Lower lobe of right lung (tissue), 2 donors: Measurements from ENCODE around the gene TRPC4AP. TPM values are rescaled to one million over a fixed set of nuclear protein-coding genes. Genes with fewer than 3 reads are reported as not detected.

ENCODE experiments used
- ATAC-seq, 2 donors: fragments of 200-7000 bp; cut with Tn5 transposase; one replicate each; pipeline ENCODE4 v1.9.1; 2020 to 2022; ENCODE audit warnings: mild to moderate bottlenecking in 2 of 2, moderate library complexity in 2 of 2
- DNase-seq: peaks from one replicate; pipeline ENCODE4 v3.0.0-alpha.2; 2020
- H3K27ac ChIP-seq: fragments of 200-600 bp; one replicate; pipeline ENCODE4 v1.8.0; 2022
- H3K27me3 ChIP-seq: fragments of 200-600 bp; one replicate; pipeline ENCODE4 v1.8.0; 2022; ENCODE audit warnings: low read depth
- H3K36me3 ChIP-seq: fragments of 200-600 bp; one replicate; pipeline ENCODE4 v1.8.0; 2022; ENCODE audit warnings: mild to moderate bottlenecking
- H3K4me1 ChIP-seq: fragments of 200-600 bp; one replicate; pipeline ENCODE4 v1.8.0; 2022
- H3K4me3 ChIP-seq: fragments of 200-600 bp; one replicate; pipeline ENCODE4 v1.8.0; 2022; ENCODE audit warnings: mild to moderate bottlenecking
- H3K9me3 ChIP-seq: fragments of 200-600 bp; one replicate; pipeline ENCODE4 v1.8.0; 2022
- intact Hi-C: fragments of 100-400 bp; cut with DNase I; formaldehyde crosslinking; loops from one replicate; pipeline ENCODE4 v1.11.0; 2022
- total RNA-seq: library from RNA; stranded (reverse); fragmentation: NEBNext Ultra II Directional; extraction: Animal tissue kit (Norgen Biotek cat#: 25700); gene quantifications from one replicate; pipeline ENCODE4 v1.2.1, GENCODE V29; 2021
- TF ChIP-seq, protein P1 (sequence below): fragments of 200-600 bp; IDR thresholded peaks from one replicate; pipeline ENCODE4 v1.8.0; 2022; ENCODE audit warnings: antibody characterized with exemption, mild to moderate bottlenecking
- donor health status: DM: no; HTN: yes; CAD: no; lungs with severe emphysema.

The TRPC4AP gene
- total RNA-seq, 1 donor from 2014 or later = 63.2 TPM

DNA sequence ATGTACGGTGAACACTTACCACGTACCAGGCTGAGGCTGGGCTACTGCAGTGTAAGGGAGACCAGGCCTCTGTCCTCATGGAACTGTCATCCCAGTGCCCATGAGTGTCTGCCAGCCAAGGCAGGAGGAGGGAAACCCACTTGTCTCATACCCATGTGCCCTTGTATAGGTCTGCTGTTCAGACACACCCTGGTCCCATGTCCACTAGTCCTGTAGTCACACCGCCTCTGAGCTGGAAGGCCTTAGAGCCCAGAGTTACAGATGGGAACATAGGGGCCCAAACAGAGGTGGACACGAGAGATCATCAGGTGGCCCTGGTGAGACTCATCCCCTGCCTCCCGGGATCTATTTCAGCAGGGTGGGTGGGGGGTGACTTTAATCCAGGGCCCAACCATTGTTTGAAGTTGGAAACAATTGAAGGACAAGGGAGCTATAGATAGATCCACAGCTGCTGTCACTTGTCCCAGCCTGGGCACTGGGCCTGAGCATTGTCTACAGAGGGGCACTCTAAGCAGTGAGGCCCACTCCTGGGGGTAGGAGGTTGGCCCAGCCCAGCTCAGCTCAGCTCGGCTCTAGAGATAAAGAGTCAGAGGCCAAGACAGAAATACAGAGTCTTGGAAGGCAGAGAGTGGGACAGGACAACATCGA is 122.3 kb downstream of the TRPC4AP start:
- intact Hi-C loops = no loop called here
- TF ChIP-seq, protein P1, sequence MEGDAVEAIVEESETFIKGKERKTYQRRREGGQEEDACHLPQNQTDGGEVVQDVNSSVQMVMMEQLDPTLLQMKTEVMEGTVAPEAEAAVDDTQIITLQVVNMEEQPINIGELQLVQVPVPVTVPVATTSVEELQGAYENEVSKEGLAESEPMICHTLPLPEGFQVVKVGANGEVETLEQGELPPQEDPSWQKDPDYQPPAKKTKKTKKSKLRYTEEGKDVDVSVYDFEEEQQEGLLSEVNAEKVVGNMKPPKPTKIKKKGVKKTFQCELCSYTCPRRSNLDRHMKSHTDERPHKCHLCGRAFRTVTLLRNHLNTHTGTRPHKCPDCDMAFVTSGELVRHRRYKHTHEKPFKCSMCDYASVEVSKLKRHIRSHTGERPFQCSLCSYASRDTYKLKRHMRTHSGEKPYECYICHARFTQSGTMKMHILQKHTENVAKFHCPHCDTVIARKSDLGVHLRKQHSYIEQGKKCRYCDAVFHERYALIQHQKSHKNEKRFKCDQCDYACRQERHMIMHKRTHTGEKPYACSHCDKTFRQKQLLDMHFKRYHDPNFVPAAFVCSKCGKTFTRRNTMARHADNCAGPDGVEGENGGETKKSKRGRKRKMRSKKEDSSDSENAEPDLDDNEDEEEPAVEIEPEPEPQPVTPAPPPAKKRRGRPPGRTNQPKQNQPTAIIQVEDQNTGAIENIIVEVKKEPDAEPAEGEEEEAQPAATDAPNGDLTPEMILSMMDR = no peak
- no peak for DNase-seq

DNA sequence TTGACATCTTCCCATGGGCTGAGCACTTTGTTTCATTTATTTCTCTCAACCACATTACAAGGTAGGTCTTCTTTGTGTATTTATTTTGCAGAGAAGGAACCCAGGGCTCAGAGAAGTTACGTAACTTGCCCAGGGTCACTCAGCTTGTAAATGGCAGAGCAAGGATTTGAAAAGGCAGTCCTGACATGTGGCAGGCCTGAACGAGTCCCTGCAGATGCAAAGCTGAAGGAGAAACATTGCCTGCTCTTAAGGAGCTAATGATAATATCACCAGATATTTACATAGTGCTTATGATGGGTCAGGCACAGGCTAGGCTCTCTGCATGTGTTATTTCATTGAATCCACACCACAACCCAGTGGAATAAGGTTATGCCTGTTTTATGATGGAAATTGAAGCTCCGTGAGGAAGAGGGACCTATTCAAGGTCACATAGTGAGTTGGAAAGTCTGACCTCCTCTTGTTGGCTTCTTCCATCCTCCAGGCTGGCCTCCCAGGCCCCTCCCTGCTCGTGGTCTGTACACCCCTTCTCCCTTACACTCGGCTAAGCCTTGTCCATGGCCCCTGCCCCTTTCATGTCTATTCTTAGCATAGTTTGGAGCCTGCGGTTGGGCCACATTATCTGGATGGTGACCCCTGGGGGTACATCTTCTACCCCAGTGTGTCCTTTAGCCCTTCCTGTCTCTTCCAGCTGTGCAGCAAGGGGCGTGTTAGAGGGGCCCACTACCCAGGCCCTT is 124.4 kb downstream of the TRPC4AP start:
- DNase-seq (no peak), ATAC-seq (no peak)
- no peaks in the 10 kb centered on the region for H3K36me3 ChIP-seq
- H3K27me3 ChIP-seq = no peaks in the 10 kb centered on the region
- intact Hi-C loops = no loop called here
- TF ChIP-seq, protein P1 = no peak
- H3K4me1 ChIP-seq = no peaks in the 10 kb centered on the region
- H3K27ac ChIP-seq = no peak overlapping the region
- H3K4me3 ChIP-seq = no peak overlapping the region
- H3K9me3 ChIP-seq = no peaks in the 10 kb centered on the region

More for the DNA sequence above, 122.3 kb downstream of the TRPC4AP start:
- Histone ChIP-seq H3K27ac (no peak overlapping the region), H3K4me3 (no peak overlapping the region), H3K36me3 (no peaks in the 10 kb centered on the region), H3K9me3 (no peaks in the 10 kb centered on the region), H3K27me3 (no peaks in the 10 kb centered on the region), H3K4me1 (no peaks in the 10 kb centered on the region)
- ATAC-seq = no peak

DNA sequence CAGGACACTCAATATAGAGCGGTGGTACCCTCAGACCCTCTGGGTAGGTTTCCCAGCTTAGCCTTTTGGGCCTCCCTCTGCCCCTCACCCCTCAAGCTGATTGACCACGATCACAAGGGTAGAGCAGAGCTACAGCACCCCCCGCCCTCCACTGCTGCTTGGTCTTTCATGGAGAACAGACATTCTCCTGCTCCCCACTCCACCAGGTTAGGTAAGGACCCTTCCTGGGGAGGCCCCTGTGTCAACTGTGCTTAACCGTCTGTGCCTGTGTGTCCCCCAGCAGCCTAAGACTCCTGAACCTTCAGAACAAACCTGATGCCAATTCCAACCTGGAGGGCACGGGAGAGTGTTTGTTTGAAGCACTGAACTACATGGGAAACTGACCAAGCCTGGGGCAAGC is 125.2 kb downstream of the TRPC4AP start:
- DNase-seq (no peak), ATAC-seq (no peak)
- no peaks in the 10 kb centered on the region for H3K27me3 ChIP-seq
- intact Hi-C loops = no loop called here
- H3K36me3 ChIP-seq = no peaks in the 10 kb centered on the region
- no peak overlapping the region for H3K4me3 ChIP-seq
- H3K9me3 ChIP-seq = no peaks in the 10 kb centered on the region
- H3K27ac ChIP-seq = no peak overlapping the region
- no peaks in the 10 kb centered on the region for H3K4me1 ChIP-seq
- TF ChIP-seq, protein P1 = no peak

DNA sequence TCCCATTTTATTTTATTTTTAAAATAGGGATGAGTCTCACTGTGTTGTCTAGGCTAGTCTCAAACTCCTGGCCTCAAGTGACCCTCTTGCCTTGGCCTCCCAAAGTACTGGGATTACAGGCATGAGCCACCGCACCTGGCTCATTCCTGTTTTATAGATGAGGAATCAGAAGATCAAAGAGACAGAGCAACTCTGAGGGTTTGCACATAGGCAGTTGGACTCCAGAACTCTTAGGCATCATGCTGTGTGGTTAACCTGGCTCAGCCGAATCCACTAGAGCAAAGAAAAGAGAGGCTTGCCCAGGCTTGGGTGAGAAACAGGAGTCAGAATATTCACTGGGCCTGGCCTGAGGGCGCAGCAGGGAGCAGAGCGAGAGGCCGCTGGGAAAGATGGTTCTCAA is 127.6 kb downstream of the TRPC4AP start:
- no peak for ATAC-seq

DNA sequence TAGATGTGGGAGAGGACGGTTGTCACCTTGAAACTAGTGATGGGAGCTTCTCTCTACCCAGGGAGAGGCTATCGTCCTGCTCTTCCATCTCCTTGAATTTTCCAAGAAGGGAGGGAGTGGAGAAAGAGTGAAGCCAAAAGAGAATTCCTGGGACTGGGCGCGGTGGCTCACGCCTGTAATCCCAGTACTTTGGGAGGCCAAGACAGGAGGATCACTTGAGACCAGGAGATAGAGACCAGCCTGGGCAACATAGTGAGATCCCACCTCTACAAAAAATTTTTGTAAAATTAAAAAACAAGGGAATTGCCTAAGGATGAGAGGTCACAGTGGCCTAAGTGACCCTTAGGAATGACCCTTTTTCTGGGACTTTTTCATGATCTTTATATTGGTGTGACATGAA is 128.1 kb downstream of the TRPC4AP start:
- intact Hi-C loops = no loop called here

More for the DNA sequence above, 127.6 kb downstream of the TRPC4AP start:
- no peak overlapping the region for H3K27ac ChIP-seq
- H3K36me3 ChIP-seq = no peaks in the 10 kb centered on the region
- no peak for DNase-seq
- no peaks in the 10 kb centered on the region for H3K4me1 ChIP-seq
- H3K4me3 ChIP-seq = no peak overlapping the region
- H3K9me3 ChIP-seq = no peaks in the 10 kb centered on the region
- intact Hi-C loops = no loop called here
- TF ChIP-seq, protein P1 = no peak
- no peaks in the 10 kb centered on the region for H3K27me3 ChIP-seq

More for the DNA sequence above, 128.1 kb downstream of the TRPC4AP start:
- Histone ChIP-seq H3K9me3 (no peaks in the 10 kb centered on the region), H3K27ac (no peak overlapping the region), H3K4me3 (no peak overlapping the region), H3K36me3 (no peaks in the 10 kb centered on the region), H3K27me3 (no peaks in the 10 kb centered on the region), H3K4me1 (no peaks in the 10 kb centered on the region)
- no peak for ATAC-seq
- DNase-seq = no peak
- TF ChIP-seq, protein P1 = no peak
